H9 (cell line): ENCODE results near the gene SLC44A1. TPM values are rescaled to one million over a fixed set of nuclear protein-coding genes. Genes with fewer than 3 reads are reported as not detected.

ENCODE experiments used
- DNase-seq: peaks from one replicate; pipeline ENCODE4 v3.0.0-alpha.2; 2017
- H2AFZ ChIP-seq: one replicate; pipeline ENCODE4 v1.6.1; 2013; ENCODE audit warnings: mild to moderate bottlenecking, low read length, control low read depth, moderate library complexity
- H2AK5ac ChIP-seq: 2 replicates; pipeline ENCODE4 v1.6.1; 2013; ENCODE audit warnings: low read length, control low read depth, mixed read lengths; ENCODE audit not compliant: insufficient read length
- H2BK120ac ChIP-seq: one replicate; pipeline ENCODE4 v1.6.1; 2013; ENCODE audit warnings: low read depth, mild to moderate bottlenecking, low read length, control low read depth, inconsistent platforms; ENCODE audit not compliant: poor library complexity, severe bottlenecking
- H2BK12ac ChIP-seq: 2 replicates; pipeline ENCODE4 v1.6.1; 2013; ENCODE audit warnings: low read length, control low read depth, mixed read lengths, low read depth; ENCODE audit not compliant: insufficient read length
- H2BK15ac ChIP-seq: 2 replicates; pipeline ENCODE4 v1.6.1; 2013; ENCODE audit warnings: low read depth, low read length, control low read depth
- H2BK20ac ChIP-seq: one replicate; pipeline ENCODE4 v1.6.1; 2013; ENCODE audit warnings: low read depth, mild to moderate bottlenecking, low read length, control low read depth, inconsistent platforms; ENCODE audit not compliant: poor library complexity, severe bottlenecking
- H2BK5ac ChIP-seq: 2 replicates; pipeline ENCODE4 v1.6.1; 2013; ENCODE audit warnings: low read length, control low read depth, mixed read lengths; ENCODE audit not compliant: insufficient read length
- H3K14ac ChIP-seq: 2 replicates; pipeline ENCODE4 v1.6.1; 2013; ENCODE audit warnings: low read length, control low read depth; ENCODE audit not compliant: insufficient read depth
- H3K18ac ChIP-seq: 2 replicates; pipeline ENCODE4 v1.6.1; 2013; ENCODE audit warnings: low read depth, mild to moderate bottlenecking, mixed read lengths, low read length, control low read depth; ENCODE audit not compliant: insufficient read length
- H3K23ac ChIP-seq: 2 replicates; pipeline ENCODE4 v1.6.1; 2013; ENCODE audit warnings: low read length, control low read depth, mixed read lengths, low read depth; ENCODE audit not compliant: insufficient read length
- H3K23me2 ChIP-seq: 2 replicates; pipeline ENCODE4 v1.6.1; 2013; ENCODE audit warnings: low read depth, mild to moderate bottlenecking, mixed read lengths, low read length, control low read depth; ENCODE audit not compliant: insufficient read length, poor library complexity, severe bottlenecking
- H3K27ac ChIP-seq: 2 replicates; pipeline ENCODE4 v1.5.1; 2013; ENCODE audit warnings: low read length, control low read depth, mixed read lengths, low read depth; ENCODE audit not compliant: insufficient read length
- H3K27me3 ChIP-seq: 2 replicates; pipeline ENCODE4 v1.6.1; 2013; ENCODE audit warnings: low read length, control low read depth, inconsistent platforms; ENCODE audit not compliant: insufficient read depth
- H3K4ac ChIP-seq: 2 replicates; pipeline ENCODE4 v1.6.1; 2013; ENCODE audit warnings: low read depth, mild to moderate bottlenecking, control low read depth, inconsistent platforms, low read length, moderate library complexity
- H3K4me1 ChIP-seq: 2 replicates; pipeline ENCODE4 v1.6.1; 2013; ENCODE audit warnings: low read length, control low read depth, inconsistent platforms; ENCODE audit not compliant: insufficient read depth
- H3K4me2 ChIP-seq: 2 replicates; pipeline ENCODE4 v1.6.1; 2013; ENCODE audit warnings: low read length, control low read depth, mixed read lengths; ENCODE audit not compliant: insufficient read length, insufficient read depth
- H3K56ac ChIP-seq: 2 replicates; pipeline ENCODE4 v1.6.1; 2013; ENCODE audit warnings: low read depth, mild to moderate bottlenecking, mixed read lengths, low read length, control low read depth; ENCODE audit not compliant: insufficient read length
- H3K79me1 ChIP-seq: 2 replicates; pipeline ENCODE4 v1.6.1; 2013; ENCODE audit warnings: low read depth, mild to moderate bottlenecking, moderate library complexity, low read length, control low read depth, inconsistent platforms; ENCODE audit not compliant: insufficient read depth, poor library complexity, severe bottlenecking
- H3K79me2 ChIP-seq: 2 replicates; pipeline ENCODE4 v1.6.1; 2013; ENCODE audit warnings: low read length, control low read depth, inconsistent platforms; ENCODE audit not compliant: insufficient read depth
- H3K9ac ChIP-seq: 2 replicates; pipeline ENCODE4 v1.6.1; 2013; ENCODE audit warnings: low read length, control low read depth, mixed read lengths; ENCODE audit not compliant: insufficient read length; ENCODE audit errors: extremely low read depth
- H3K9me3 ChIP-seq: one replicate; pipeline ENCODE4 v1.6.1; 2013; ENCODE audit warnings: low read depth, low read length, inconsistent platforms; ENCODE audit not compliant: control insufficient read depth
- H3T11ph ChIP-seq: one replicate; pipeline ENCODE4 v1.6.1; 2013; ENCODE audit warnings: mild to moderate bottlenecking, low read length, control low read depth, inconsistent platforms
- H4K20me1 ChIP-seq: one replicate; pipeline ENCODE4 v1.6.1; 2013; ENCODE audit not compliant: control insufficient read depth, insufficient read length, insufficient read depth
- H4K5ac ChIP-seq: 2 replicates; pipeline ENCODE4 v1.6.1; 2013; ENCODE audit warnings: low read depth, mild to moderate bottlenecking, mixed read lengths, low read length, control low read depth; ENCODE audit not compliant: insufficient read length
- H4K8ac ChIP-seq: replicated peaks from 2 replicates; pipeline ENCODE4 v1.6.1; 2013; ENCODE audit warnings: low read length, control low read depth, mixed read lengths, low read depth; ENCODE audit not compliant: insufficient read length
- H4K91ac ChIP-seq: 2 replicates; pipeline ENCODE4 v1.6.1; 2013; ENCODE audit warnings: low read depth, mild to moderate bottlenecking, moderate library complexity, mixed read lengths, low read length, control low read depth; ENCODE audit not compliant: insufficient read length
- H3K27ac Mint-ChIP-seq, 3 experiments: 2 replicates in 2 of 3; 3 replicates in 1 of 3; pipeline ENCODE4 v1.8.0; 2020 to 2021; ENCODE audit warnings: mixed read lengths in 3 of 3, mild to moderate bottlenecking in 1 of 3, moderate library complexity in 1 of 3
- H3K27me3 Mint-ChIP-seq: 2 replicates; pipeline ENCODE4 v1.8.0; 2021; ENCODE audit warnings: low read depth, mild to moderate bottlenecking, moderate library complexity, mixed read lengths
- H3K36me3 Mint-ChIP-seq, 3 experiments: 2 replicates in 2 of 3; 3 replicates in 1 of 3; pipeline ENCODE4 v1.8.0; 2020 to 2021; ENCODE audit warnings: low read depth in 3 of 3, mixed read lengths in 3 of 3; ENCODE audit not compliant: insufficient read depth in 1 of 3
- H3K4me1 Mint-ChIP-seq, 2 experiments: 2 replicates each; pipeline ENCODE4 v1.8.0; 2020; ENCODE audit warnings: mixed read lengths in 2 of 2
- H3K4me3 Mint-ChIP-seq, 2 experiments: 2 replicates in 1 of 2; 3 replicates in 1 of 2; pipeline ENCODE4 v1.8.0; 2020 to 2021; ENCODE audit warnings: mild to moderate bottlenecking in 2 of 2, mixed read lengths in 2 of 2, moderate library complexity in 1 of 2
- H3K9me3 Mint-ChIP-seq, 2 experiments: 2 replicates in 1 of 2; 3 replicates in 1 of 2; pipeline ENCODE4 v1.8.0; 2020; ENCODE audit warnings: mild to moderate bottlenecking in 2 of 2, mixed read lengths in 2 of 2, moderate library complexity in 1 of 2
- WGBS: extraction: QIAGEN DNeasy Blood & Tissue Kit; methylation state at CpG from one replicate; pipeline ENCODE4 v1.1.7; 2013; ENCODE audit warnings: missing lambda C conversion rate, low lambda C conversion rate, mixed read lengths; ENCODE audit not compliant: insufficient read length; ENCODE audit errors: extremely low coverage; 5-methylcytosine and 5-hydroxymethylcytosine counted together
- total RNA-seq: library from RNA; stranded (reverse); gene quantifications from 2 replicates; pipeline ENCODE4 v1.2.1, GENCODE V29; 2021
- TF ChIP-seq, protein P1 (sequence below): fragments of 200-600 bp; sonication (generic); conservative IDR thresholded peaks from 3 replicates; pipeline ENCODE4 v1.8.0; 2021; ENCODE audit warnings: antibody characterized with exemption, mild to moderate bottlenecking

The SLC44A1 gene
- total RNA-seq, 1 experiment from 2014 or later: 60.7 TPM

DNA sequence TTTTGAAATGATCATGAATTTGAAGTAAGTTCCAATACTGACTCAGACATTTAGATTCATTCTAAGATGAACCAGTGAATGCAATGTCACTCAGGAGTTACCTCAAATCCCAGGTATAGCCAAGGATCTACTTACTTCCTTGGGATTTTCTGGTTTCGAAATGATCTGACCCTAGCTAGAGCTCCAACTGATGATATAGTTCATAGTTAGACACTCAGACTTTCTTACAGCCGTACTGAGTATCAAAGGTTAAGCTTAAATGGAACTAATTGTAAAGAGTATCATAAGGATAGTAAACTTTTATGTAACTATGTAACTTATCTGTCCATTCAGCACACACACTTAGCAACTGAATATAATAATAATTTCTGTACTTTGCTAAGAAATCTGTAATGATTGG lies 119.4 kb downstream of the SLC44A1 start:
- no peak overlapping the region for H2BK15ac ChIP-seq
- H3K27ac ChIP-seq: no peak overlapping the region
- Mint-ChIP-seq H3K4me3 (no peak overlapping the region), H3K36me3 (peaks cover 6 to 57% (median 54%) of the 10 kb centered on the region in 3 experiments; a peak in 5 of 7 replicates), H3K27me3 (no peaks in the 10 kb centered on the region), H3K4me1 (peaks cover 4 to 6% of the 10 kb centered on the region in 2 experiments; a peak in 3 of 4 replicates), H3K9me3 (no peaks in the 10 kb centered on the region), H3K27ac (no peak overlapping the region)
- no peaks in the 10 kb centered on the region for H3K79me1 ChIP-seq
- H3K23me2 ChIP-seq: no peaks in the 10 kb centered on the region
- H3K23ac ChIP-seq: no peak overlapping the region
- no peak overlapping the region for H4K91ac ChIP-seq
- H3K18ac ChIP-seq: no peak overlapping the region
- H2BK5ac ChIP-seq: no peak overlapping the region
- no peaks in the 10 kb centered on the region for H3K9me3 ChIP-seq
- no peaks in the 10 kb centered on the region for H3K79me2 ChIP-seq
- H2AK5ac ChIP-seq: no peak overlapping the region
- no peak overlapping the region for H2BK12ac ChIP-seq
- H3T11ph ChIP-seq: no peak overlapping the region
- H2AFZ ChIP-seq: no peak overlapping the region
- H2BK120ac ChIP-seq: no peak overlapping the region
- no CpG with 5 or more reads among the region's 2 CpGs for WGBS
- 0 out of 2 replicates have a peak, but pooled peaks cover 2% of the 10 kb centered on the region for H3K4me1 ChIP-seq
- TF ChIP-seq, protein P1, sequence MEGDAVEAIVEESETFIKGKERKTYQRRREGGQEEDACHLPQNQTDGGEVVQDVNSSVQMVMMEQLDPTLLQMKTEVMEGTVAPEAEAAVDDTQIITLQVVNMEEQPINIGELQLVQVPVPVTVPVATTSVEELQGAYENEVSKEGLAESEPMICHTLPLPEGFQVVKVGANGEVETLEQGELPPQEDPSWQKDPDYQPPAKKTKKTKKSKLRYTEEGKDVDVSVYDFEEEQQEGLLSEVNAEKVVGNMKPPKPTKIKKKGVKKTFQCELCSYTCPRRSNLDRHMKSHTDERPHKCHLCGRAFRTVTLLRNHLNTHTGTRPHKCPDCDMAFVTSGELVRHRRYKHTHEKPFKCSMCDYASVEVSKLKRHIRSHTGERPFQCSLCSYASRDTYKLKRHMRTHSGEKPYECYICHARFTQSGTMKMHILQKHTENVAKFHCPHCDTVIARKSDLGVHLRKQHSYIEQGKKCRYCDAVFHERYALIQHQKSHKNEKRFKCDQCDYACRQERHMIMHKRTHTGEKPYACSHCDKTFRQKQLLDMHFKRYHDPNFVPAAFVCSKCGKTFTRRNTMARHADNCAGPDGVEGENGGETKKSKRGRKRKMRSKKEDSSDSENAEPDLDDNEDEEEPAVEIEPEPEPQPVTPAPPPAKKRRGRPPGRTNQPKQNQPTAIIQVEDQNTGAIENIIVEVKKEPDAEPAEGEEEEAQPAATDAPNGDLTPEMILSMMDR: no peak
- H3K27me3 ChIP-seq: no peaks in the 10 kb centered on the region
- H2BK20ac ChIP-seq: no peak overlapping the region
- H4K20me1 ChIP-seq: no peaks in the 10 kb centered on the region
- H3K9ac ChIP-seq: no peak overlapping the region
- H3K4ac ChIP-seq: no peak overlapping the region
- H4K5ac ChIP-seq: no peak overlapping the region
- no peak overlapping the region for H3K4me2 ChIP-seq
- H4K8ac ChIP-seq: no peak overlapping the region
- DNase-seq: no peak
- no peak overlapping the region for H3K56ac ChIP-seq
- H3K14ac ChIP-seq: no peak overlapping the region
